GM19099 (cell line): ENCODE results near the gene EPB41L4A.

ENCODE experiments used
- POLR2A ChIP-seq: IDR thresholded peaks from 3 replicates; pipeline ENCODE4 v1.6.1; 2011; ENCODE audit warnings: low read depth; ENCODE audit not compliant: insufficient read length; ENCODE audit errors: extremely low read depth

Gene EPB41L4A

DNA sequence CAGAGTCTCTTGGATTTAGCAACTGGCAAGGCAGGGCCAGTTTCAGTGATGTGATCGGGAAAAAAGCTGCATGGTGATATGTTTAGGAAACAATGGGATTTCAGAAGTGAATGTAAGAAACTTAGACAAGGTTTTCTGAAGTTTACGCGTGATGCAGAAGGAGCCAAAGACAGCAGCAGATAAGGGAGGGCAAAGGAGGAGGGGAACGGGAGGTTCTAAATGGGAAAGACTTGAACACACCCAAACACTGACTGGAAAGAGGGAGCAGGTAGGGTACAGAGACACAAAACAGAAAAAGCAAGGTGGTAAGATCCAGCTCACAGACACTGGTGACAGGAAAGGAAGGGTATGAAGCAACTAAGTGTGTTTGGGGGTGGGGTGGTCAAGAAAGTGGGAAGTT is 115.4 kb downstream of the EPB41L4A start:
- TF ChIP-seq POLR2A: no peak

DNA sequence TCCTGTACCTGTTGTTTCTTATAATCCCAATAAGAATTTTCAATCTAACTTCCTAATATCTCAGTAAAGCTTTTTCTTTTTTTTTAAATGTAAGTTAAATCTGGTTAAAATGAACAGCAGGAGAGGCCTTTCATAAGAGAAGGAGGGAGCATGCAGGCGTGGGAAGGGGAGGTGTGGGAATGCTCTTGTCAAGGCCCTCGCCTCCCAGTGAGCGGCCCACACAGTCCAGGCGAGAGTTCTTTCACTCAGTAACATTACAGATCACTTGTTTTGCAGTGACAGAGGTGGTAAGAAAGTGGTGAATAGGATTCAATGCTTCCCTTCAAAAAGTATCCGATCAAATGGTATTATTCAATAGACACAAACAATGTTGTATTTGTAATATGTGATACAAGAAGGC is 125.0 kb downstream of the EPB41L4A start:
- TF ChIP-seq POLR2A: no peak

DNA sequence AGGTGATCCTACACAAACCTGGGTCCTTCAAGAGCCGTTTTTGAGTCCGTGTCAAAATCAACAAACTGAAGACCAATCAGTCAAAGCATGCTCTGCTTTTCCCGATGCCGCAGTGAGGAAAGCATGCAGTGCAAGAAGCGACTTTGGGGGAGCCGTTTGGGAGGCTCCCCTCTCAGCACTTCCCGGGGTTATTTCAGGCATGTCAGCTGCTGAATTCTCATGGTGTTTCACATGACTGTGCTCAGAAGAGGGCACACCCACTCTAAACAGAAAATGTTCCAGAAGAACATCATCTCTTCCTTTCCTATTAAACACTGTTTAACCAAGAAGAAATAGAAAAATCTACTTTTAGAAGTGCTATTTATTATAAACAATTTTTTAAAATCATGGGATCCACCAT is 125.5 kb downstream of the EPB41L4A start:
- no peak for TF ChIP-seq POLR2A

DNA sequence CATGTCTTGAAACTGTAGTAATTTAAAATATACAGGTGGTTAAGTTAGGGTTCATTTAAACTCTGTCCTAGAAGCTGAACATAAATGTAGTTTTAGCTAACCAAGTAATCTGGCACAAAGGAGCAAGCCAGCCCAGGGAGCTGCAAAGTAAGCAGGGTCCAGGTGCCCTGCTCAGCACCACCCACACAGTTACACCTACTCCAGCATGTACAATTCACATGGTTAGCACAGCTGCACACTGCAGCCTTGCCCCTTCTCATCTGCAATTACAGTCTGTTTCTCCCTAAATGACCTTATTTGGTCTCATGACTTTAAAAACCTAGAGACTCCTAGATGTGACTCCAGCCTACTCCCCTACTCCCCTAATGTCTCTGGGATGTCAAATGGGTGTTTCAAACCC is 128.4 kb downstream of the EPB41L4A start:
- TF ChIP-seq POLR2A: no peak

DNA sequence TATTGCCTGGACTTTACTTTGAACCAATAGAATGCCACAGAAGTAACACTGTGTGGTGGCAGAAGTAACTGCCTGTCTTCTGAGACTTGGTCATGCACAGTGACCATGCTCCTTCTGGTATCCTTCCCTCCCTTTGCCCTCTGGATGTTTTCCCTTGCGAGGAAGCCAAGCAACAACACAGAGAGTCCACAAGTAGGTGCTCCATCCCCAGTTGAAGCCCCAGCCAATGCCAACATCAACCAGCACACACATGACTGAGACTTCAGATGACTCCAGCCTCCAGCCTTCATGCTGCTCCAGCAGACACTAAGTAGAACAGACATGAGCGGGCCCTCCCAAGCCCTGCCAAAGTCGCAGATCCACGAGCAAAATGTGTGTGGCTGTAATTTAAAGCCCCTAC is 129.6 kb downstream of the EPB41L4A start:
- TF ChIP-seq POLR2A: no peak

DNA sequence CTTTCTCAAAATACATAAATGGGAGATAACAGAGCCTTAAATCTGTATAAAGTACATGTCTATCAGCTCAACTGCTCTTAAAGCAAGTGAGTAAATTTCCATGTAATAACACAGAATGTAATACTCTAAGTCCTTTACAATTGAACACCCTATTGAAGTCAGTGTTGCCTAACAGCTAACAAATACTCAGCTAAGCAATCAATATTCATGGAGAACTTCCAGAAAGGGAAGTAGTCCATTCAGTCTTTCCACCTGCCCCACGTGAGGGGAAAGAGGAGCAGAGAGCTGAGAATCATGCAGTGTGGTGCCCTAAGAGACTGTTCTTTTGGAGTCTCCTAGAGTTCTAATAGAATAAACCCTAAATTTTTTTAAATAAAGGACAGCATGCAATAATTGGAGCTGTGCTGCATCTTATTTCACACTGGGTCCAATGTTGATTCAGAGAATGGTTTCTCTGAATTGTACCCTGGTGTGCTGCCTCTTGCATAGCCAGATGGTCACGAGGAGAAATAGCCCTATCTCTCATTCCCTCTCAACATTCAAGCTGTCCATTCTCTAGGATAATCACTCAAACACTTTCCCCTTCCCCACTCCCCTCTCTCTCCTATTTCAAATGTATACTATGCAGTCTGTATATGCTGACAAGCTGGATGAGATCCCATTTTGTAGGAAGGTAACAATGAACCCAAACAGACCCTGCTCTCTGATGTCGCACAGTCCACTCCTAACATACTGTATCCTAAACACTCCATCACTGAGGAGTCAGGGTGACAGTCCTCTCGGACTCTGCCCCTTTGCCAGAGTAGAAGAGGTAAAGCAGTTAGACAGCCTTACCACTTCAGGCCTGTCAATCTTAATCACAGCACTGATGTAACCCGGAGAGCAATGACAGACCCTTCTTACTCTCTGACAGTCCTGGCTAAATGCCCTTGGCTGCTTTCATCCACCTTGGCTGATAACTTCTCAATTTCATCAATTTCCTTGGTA is 134.8 kb downstream of the EPB41L4A start:
- TF ChIP-seq POLR2A: no peak

DNA sequence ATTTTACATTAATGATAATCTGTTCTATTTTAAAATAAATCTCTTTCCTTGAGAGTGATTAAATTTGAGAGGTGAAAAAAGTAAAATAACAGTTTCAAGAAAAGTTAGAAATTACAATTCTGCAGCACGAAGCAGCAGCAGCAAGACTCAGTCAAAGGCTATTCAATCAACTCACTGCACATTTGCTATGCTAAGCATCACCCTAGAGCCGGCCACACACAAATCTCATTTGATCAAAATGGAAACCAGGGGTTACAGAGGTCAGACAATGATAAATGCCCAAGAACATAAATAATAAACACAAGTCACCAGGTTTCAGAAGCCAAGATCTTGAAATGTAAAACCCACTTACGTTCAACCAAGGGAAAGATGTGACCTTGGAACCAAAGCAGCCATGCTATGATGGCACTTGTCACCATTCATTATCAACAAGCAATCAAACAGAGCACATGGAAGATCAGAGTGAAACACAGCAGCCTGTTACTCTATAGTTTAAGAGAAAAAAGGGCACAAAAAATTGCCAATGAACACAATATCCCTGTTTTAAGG is 136.0 kb downstream of the EPB41L4A start:
- TF ChIP-seq POLR2A: no peak

DNA sequence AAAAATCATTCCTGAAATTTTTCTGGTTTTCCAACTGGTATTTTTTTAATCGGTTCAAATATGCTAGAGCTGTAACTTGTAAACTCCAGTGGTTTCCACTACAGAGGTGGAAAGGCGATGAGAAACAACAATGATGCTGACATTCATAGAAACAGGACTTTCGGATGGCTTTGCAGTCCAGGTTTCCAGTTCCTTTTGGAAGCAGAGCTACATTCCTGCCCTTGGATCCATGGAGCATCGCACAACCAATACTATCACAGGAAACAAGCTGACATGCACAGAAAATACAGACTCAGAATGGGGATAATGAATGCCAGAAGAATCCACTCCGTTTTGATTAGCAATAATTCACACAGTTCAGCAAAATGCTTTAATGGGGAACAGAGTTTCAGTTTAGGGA is 140.0 kb downstream of the EPB41L4A start:
- TF ChIP-seq POLR2A: no peak

DNA sequence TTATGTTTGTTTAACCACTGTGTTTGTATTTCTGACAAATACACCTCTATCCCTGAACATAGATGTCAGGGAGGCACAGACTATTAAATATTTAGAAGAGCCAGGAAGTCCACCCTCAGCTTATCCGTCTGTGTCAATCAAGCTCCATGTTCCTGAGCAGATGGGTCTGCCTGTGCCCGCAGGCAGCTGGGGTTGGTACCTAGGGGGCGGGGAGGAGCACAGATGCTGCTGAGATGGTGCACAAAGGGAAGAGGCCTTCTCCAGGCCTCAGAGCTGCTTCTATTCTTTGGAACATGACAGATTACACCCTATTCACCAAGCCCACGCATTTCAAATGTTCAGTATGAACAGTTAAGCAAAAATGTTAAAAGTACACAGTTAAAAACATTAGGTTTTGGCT is 142.1 kb downstream of the EPB41L4A start:
- TF ChIP-seq POLR2A: no peak

DNA sequence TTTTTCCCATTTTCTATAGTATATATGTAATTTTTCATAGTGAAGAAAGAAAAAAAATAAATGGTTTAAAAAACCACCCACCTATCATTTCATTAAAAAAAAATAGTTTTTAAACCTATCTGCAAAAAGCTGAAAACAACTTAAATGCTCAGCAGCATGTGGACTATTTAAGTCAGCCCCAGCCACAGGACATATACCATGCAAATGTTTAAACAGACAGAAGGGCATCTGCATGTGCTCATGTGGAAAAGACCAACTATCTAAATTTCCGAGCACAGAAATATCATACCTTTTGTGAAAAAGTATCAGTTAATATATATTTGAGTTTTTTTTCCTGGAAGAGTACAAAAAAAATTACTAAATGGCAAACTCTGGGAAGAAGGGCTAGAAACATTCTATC is 143.4 kb downstream of the EPB41L4A start:
- TF ChIP-seq POLR2A: no peak

DNA sequence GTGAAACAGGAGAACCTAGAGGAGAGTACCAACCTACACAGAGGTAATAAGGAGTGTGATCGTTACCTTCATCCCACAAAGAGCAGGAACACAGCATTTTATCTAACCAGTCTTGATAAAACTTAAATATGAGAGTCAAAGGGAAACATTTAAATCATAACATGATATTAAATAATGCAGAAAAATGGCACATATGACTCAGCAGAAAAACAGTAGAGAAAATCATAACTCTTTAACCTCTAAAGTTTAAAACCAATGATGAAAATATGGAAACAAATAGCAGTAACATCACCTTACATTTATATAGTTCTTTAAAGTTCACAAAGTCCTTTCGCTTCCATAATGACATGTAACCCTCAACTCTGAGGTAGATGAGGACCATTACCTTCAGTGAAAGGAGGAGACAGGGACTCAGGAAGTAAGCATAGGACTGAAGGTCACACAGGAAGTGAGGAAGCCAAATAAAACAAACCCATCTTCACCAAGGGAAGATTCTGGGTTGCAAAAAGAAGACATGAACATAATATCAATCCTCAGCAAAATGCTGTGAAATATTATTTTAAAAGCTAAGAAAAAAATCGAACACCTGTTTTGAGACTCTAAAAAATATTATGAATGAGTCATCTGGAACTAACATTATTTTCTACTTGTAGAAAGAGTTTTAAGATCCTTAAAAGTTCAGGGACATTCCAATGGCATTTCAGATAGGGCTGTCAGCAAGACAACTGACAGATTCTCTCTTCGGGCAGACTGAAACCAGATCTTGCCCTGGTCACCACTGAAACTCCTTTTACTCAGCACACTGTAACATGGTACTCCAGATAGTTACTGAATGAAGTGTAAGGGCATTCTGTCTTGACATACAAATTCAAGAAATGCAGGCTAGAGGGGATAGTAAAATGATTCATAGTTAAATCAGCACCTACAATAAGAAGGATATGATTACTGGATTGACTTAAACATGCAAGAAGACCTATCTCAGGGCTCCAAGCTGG is 148.5 kb downstream of the EPB41L4A start:
- TF ChIP-seq POLR2A: no peak

DNA sequence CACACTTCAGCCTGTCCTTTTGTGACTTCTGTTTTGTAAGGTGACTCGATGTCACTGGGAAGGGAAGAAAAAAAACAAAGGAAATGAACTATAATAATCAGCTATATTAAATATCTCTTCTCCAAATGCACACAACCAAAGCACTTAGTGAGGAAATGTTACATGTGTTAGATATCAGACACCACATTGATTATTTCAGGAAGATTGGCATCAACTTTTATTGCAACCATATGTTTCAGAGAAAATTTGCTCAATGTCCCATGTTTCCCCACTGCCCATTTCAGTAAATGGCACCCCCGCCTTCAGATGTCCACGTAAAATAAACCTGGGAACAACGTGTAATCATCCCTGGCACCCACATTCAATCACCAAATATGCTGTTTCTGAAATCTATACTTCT is 151.8 kb downstream of the EPB41L4A start:
- no peak for TF ChIP-seq POLR2A

DNA sequence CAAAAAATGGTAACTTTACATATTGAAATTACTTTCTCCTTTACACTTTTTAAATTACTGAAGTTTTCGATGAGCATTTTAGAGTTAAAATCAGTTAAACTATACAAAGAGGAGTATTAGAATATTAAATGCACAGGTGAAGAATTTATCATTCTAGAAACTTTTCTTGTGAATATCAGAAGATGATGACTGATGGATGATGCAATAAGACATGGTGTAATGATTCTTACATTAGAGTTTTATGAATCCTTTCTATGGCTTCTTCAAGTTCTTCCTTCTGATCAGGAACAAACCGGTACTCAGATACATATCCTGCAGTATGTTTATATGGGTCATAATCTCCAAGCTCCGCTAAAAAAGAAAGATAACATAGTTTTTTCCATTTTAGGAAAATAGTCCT is 154.4 kb downstream of the EPB41L4A start:
- no peak for TF ChIP-seq POLR2A

DNA sequence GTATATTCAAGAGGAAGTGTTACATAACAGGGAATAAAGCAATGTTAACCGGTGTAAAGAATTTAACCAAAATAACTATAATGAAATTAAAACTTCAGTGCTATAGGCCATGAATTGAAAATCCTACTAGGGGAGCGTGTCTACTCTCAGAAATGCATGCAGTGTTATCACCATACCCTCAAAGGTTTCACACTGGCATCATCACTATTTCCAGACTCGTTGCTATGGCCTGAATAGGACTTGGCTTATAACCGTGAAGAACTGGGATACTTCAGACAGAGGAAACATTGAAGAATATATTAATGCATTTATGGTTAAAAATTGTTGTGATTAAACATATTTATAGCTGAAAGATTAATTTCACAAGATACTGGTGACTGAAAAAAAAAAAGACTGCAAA is 154.9 kb downstream of the EPB41L4A start:
- no peak for TF ChIP-seq POLR2A

DNA sequence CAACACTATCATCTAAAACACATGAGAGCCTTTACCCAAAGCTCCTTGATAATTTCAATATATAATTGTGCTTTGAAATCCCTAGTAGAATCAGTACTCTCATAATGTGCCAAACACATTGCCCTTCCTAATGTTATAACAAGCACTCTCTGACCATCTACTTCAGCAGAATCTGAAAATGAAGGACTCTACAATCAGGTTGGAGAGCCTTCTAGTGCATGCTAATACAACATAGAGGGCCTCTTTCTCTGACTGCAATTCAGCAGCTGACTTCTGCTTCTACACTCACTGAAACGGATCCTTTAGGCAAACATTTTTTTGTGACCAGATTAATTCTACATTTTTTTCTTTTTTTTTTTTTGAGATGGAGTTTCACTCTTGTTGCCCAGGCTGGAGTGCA is 155.6 kb downstream of the EPB41L4A start:
- TF ChIP-seq POLR2A: no peak

DNA sequence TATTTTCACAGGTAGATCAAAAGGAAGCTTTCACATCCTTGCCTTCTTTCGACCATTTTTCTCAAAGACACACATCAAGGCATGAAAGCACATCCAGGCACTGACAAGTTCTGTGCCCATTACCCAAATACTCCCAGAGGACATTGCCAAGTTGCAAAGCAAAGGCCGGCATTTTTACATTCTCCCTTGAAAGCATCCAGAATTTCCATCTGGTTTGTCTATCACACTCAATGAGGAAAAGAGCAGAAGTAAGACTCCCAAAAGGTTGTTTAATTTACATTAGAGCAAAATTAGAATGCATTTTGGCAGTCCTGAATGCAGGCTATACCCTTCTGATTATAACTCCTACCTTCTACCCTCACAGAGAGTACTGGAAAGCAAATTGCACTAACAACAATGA is 160.5 kb downstream of the EPB41L4A start:
- no peak for TF ChIP-seq POLR2A

DNA sequence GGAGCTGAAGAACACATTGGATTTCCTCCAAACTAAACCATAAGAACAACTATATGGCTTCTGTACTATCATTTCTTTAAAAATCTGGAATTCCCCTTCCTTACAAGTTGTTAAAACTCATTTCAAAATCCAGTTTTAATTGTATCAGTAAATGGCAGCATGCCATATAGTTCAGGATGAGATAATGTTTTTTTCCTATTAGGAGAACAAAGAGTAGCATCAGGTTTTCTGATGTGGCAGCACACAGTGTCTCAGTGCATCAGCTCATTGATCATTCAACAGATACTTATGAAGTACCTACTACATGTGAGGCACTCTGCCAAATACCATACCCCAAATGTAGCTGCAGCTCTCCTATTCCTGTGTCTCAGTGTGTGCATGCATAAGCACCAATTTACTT is 161.1 kb downstream of the EPB41L4A start:
- TF ChIP-seq POLR2A: no peak
